Astrocyte (in vitro differentiated cells and primary cell): Measurements from ENCODE around the gene ARHGAP21. TPM values are rescaled to one million over a fixed set of nuclear protein-coding genes. Genes with fewer than 3 reads are reported as not detected.

Experiments
- DNase-seq: peaks from one replicate; pipeline ENCODE4 v3.0.0-alpha.2; 2010; ENCODE audit warnings: low read depth
- FAIRE-seq: peaks from 2 replicates; lab custom pipeline; 2011; peaks lifted over from hg19 to GRCh38; lab: Jason Lieb, UNC
- H2AFZ ChIP-seq: 2 replicates; pipeline ENCODE4 v1.6.0; 2012; ENCODE audit warnings: low read depth, low read length, inconsistent platforms
- H3K27ac ChIP-seq: 2 replicates; pipeline ENCODE4 v1.5.1; 2011; ENCODE audit warnings: low read depth, low read length, inconsistent platforms
- H3K27me3 ChIP-seq: 2 replicates; pipeline ENCODE4 v1.6.0; 2011; ENCODE audit warnings: low read length, inconsistent platforms; ENCODE audit not compliant: insufficient read depth
- H3K36me3 ChIP-seq: 2 replicates; pipeline ENCODE4 v1.5.1; 2011; ENCODE audit warnings: low read length, inconsistent platforms; ENCODE audit not compliant: insufficient read depth
- H3K4me1 ChIP-seq: 2 replicates; pipeline ENCODE4 v1.5.1; 2011; ENCODE audit warnings: low read length, inconsistent platforms; ENCODE audit not compliant: insufficient read depth
- H3K4me2 ChIP-seq: 2 replicates; pipeline ENCODE4 v1.6.0; 2012; ENCODE audit warnings: low read length, inconsistent platforms
- H3K4me3 ChIP-seq: 2 replicates; pipeline ENCODE4 v1.5.1; 2011; ENCODE audit warnings: low read depth, mild to moderate bottlenecking, low read length, inconsistent platforms; ENCODE audit not compliant: insufficient read depth
- H3K79me2 ChIP-seq: 2 replicates; pipeline ENCODE4 v1.6.0; 2012; ENCODE audit warnings: mild to moderate bottlenecking, low read length, inconsistent platforms; ENCODE audit not compliant: insufficient read depth
- H3K9ac ChIP-seq: 2 replicates; pipeline ENCODE4 v1.6.0; 2012; ENCODE audit warnings: mild to moderate bottlenecking, low read length, inconsistent platforms
- H3K9me3 ChIP-seq: 2 replicates; pipeline ENCODE4 v1.5.1; 2012; ENCODE audit warnings: low read depth, mild to moderate bottlenecking, low read length, inconsistent platforms; ENCODE audit not compliant: insufficient read depth
- H4K20me1 ChIP-seq: 2 replicates; pipeline ENCODE4 v1.6.0; 2012; ENCODE audit warnings: low read length, inconsistent platforms; ENCODE audit not compliant: insufficient read depth
- H3K27ac Mint-ChIP-seq: one replicate; pipeline ENCODE4 v1.8.0; 2021; ENCODE audit warnings: mild to moderate bottlenecking, mixed read lengths; ENCODE audit not compliant: unreplicated experiment
- H3K27me3 Mint-ChIP-seq: one replicate; pipeline ENCODE4 v1.8.0; 2021; ENCODE audit warnings: low read depth, mixed read lengths; ENCODE audit not compliant: unreplicated experiment
- H3K36me3 Mint-ChIP-seq: one replicate; pipeline ENCODE4 v1.8.0; 2021; ENCODE audit warnings: low read depth, mixed read lengths; ENCODE audit not compliant: unreplicated experiment
- H3K4me1 Mint-ChIP-seq: one replicate; pipeline ENCODE4 v1.8.0; 2021; ENCODE audit warnings: low read depth, mixed read lengths; ENCODE audit not compliant: unreplicated experiment
- H3K4me3 Mint-ChIP-seq: one replicate; pipeline ENCODE4 v1.8.0; 2021; ENCODE audit warnings: mild to moderate bottlenecking, moderate library complexity, mixed read lengths; ENCODE audit not compliant: unreplicated experiment
- H3K9me3 Mint-ChIP-seq: one replicate; pipeline ENCODE4 v1.8.0; 2021; ENCODE audit warnings: mild to moderate bottlenecking, mixed read lengths; ENCODE audit not compliant: unreplicated experiment
- EZH2 ChIP-seq: IDR thresholded peaks from 2 replicates; pipeline ENCODE4 v1.6.1; 2012; ENCODE audit warnings: mild to moderate bottlenecking, low read length, inconsistent platforms; ENCODE audit not compliant: insufficient read depth
- total RNA-seq: library from RNA; stranded (reverse); gene quantifications from 2 replicates; pipeline ENCODE4 v1.2.1, GENCODE V29; 2021
- TF ChIP-seq, protein P1 (sequence below): IDR thresholded peaks from 2 replicates; pipeline ENCODE4 v1.5.1; 2011; ENCODE audit warnings: low read depth, mild to moderate bottlenecking, inconsistent platforms, low read length, moderate library complexity; ENCODE audit not compliant: insufficient read depth

The ARHGAP21 gene
- total RNA-seq, 1 donor from 2014 or later, result 107 TPM

DNA sequence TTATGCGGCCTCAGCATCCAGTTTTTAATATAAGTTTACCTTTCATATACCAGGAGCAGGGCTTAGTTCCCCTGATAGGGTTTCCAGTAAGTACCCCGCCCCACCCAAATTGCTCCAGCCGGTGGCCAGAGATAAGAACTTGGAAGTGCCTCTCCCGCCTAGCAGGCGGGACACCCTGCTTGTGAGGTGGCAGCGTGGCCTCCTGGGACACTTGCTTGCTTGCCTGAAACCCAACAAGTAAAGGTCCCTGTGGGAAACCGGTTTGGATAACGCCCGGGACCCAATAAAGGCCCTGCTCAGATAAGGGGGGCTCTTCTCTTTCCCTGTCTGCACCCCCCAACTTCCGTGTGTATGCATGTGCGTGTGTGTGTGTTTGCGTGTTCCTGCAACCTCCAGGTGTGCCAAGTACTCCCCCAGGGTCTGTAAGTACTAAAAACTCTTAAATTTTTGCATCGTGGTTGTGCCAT, 154.3 kb downstream of the ARHGAP21 start:
- Histone ChIP-seq H3K4me3 (no peak overlapping the region), H3K79me2 (no peaks in the 10 kb centered on the region), H3K4me1 (no peaks in the 10 kb centered on the region), H4K20me1 (no peaks in the 10 kb centered on the region), H3K9ac (no peak overlapping the region), H3K36me3 (no peaks in the 10 kb centered on the region), H2AFZ (no peak overlapping the region), H3K27me3 (no peaks in the 10 kb centered on the region), H3K27ac (no peak overlapping the region), H3K4me2 (no peak overlapping the region), H3K9me3 (no peaks in the 10 kb centered on the region)
- FAIRE-seq, result no peak
- Mint-ChIP-seq H3K36me3 (peaks cover 5% of the 10 kb centered on the region), H3K4me1 (peaks cover 3% of the 10 kb centered on the region), H3K27me3 (peaks cover 8% of the 10 kb centered on the region), H3K4me3 (no peak overlapping the region), H3K9me3 (no peaks in the 10 kb centered on the region), H3K27ac (no peak overlapping the region)
- DNase-seq, result no peak
- TF ChIP-seq, protein P1, sequence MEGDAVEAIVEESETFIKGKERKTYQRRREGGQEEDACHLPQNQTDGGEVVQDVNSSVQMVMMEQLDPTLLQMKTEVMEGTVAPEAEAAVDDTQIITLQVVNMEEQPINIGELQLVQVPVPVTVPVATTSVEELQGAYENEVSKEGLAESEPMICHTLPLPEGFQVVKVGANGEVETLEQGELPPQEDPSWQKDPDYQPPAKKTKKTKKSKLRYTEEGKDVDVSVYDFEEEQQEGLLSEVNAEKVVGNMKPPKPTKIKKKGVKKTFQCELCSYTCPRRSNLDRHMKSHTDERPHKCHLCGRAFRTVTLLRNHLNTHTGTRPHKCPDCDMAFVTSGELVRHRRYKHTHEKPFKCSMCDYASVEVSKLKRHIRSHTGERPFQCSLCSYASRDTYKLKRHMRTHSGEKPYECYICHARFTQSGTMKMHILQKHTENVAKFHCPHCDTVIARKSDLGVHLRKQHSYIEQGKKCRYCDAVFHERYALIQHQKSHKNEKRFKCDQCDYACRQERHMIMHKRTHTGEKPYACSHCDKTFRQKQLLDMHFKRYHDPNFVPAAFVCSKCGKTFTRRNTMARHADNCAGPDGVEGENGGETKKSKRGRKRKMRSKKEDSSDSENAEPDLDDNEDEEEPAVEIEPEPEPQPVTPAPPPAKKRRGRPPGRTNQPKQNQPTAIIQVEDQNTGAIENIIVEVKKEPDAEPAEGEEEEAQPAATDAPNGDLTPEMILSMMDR, result no peak
- no peak for TF ChIP-seq EZH2

DNA sequence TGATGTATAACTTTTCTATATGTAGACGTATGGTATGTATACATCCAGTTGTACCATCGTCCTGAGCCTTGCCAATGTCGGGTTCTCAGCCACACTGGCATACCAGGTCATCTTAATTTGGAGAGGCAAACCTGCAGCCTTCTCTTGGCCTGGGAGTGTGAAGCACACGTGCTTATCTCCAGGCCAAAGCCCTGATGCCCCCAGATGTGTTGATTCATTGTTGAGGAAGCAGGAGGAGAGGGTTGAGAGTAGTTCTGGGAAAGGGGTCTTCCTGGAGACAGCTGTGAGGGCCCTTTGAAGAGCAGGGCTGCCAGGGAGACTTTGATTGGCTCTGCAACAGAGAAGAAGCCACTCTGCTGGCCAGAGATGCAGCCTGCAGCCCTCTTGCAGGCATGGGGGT, 155.6 kb downstream of the ARHGAP21 start:
- TF ChIP-seq, protein P1, result no peak
- no peaks in the 10 kb centered on the region for H3K9me3 ChIP-seq
- H3K27ac ChIP-seq, result no peak overlapping the region
- no peaks in the 10 kb centered on the region for H3K27me3 ChIP-seq
- Mint-ChIP-seq H3K4me3 (no peak overlapping the region), H3K27ac (no peak overlapping the region), H3K27me3 (peaks cover 8% of the 10 kb centered on the region), H3K9me3 (no peaks in the 10 kb centered on the region), H3K4me1 (peaks cover 3% of the 10 kb centered on the region), H3K36me3 (peaks cover 5% of the 10 kb centered on the region)
- H3K4me3 ChIP-seq, result no peak overlapping the region
- no peaks in the 10 kb centered on the region for H3K79me2 ChIP-seq
- no peaks in the 10 kb centered on the region for H3K36me3 ChIP-seq
- no peak for FAIRE-seq
- H3K4me1 ChIP-seq, result no peaks in the 10 kb centered on the region
- no peak for DNase-seq
- no peak overlapping the region for H2AFZ ChIP-seq
- H4K20me1 ChIP-seq, result no peaks in the 10 kb centered on the region
- no peak overlapping the region for H3K9ac ChIP-seq
- H3K4me2 ChIP-seq, result no peak overlapping the region

DNA sequence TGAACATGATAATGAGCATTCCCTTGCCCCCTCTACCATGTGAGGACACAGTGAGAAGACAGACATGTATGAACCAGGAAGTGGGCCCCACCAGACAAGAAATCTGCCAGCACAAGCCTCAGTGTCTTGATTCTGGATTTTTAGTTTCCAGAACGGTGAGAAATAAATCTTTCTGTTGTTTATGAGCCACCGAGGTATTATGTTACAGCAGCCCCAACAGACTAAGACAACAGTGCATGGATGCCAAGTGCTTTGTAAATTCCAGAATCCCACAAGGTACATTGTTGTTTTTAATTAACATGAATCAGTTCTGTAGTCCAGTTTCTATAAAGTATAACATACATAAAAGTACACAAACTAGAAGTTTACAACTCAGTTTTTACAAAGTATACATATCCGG, 162.2 kb downstream of the ARHGAP21 start:
- Histone ChIP-seq H3K4me1 (peaks cover 7% of the 10 kb centered on the region), H4K20me1 (no peaks in the 10 kb centered on the region), H3K9me3 (peaks cover 9% of the 10 kb centered on the region), H3K79me2 (no peaks in the 10 kb centered on the region), H3K4me3 (no peak overlapping the region), H3K36me3 (no peaks in the 10 kb centered on the region), H3K4me2 (no peak overlapping the region), H3K27ac (no peak overlapping the region), H2AFZ (no peak overlapping the region), H3K27me3 (no peaks in the 10 kb centered on the region), H3K9ac (no peak overlapping the region)
- Mint-ChIP-seq H3K36me3 (no peaks in the 10 kb centered on the region), H3K27me3 (peaks cover 3% of the 10 kb centered on the region), H3K27ac (no peak overlapping the region), H3K4me1 (peaks cover 9% of the 10 kb centered on the region), H3K4me3 (no peak overlapping the region), H3K9me3 (no peaks in the 10 kb centered on the region)
- FAIRE-seq (no peak), DNase-seq (peak; percentile 15)
- TF ChIP-seq, protein P1, result no peak
- TF ChIP-seq EZH2, result no peak
